Mucosa of rectum (tissue), 2 donors: ENCODE measurements around the gene PRKAG3.
A peak's percentile ranks its signal among the peaks of the same experiment; 100 is the strongest.

Experiments used
- H3K27ac ChIP-seq, 2 donors: one replicate each; pipeline ENCODE4 v1.7.0; 2013; ENCODE audit warnings: inconsistent platforms in 2 of 2, low read depth in 2 of 2, low read length in 2 of 2
- H3K27me3 ChIP-seq, 2 donors: one replicate each; pipeline ENCODE4 v1.7.0; 2013; ENCODE audit warnings: low read length in 2 of 2; ENCODE audit not compliant: control insufficient read depth in 2 of 2, insufficient read depth in 2 of 2
- H3K36me3 ChIP-seq, 2 donors: one replicate each; pipeline ENCODE4 v1.7.0; 2013; ENCODE audit warnings: low read length in 2 of 2; ENCODE audit not compliant: control insufficient read depth in 2 of 2, insufficient read depth in 2 of 2
- H3K4me1 ChIP-seq, 2 donors: one replicate each; pipeline ENCODE4 v1.7.0; 2013; ENCODE audit warnings: low read length in 2 of 2, mild to moderate bottlenecking in 1 of 2; ENCODE audit not compliant: control insufficient read depth in 2 of 2, insufficient read depth in 2 of 2
- H3K4me3 ChIP-seq, 2 donors: one replicate each; pipeline ENCODE4 v1.7.0; 2013; ENCODE audit warnings: low read length in 2 of 2
- H3K9ac ChIP-seq, 2 donors: one replicate each; pipeline ENCODE4 v1.7.0; 2013; ENCODE audit warnings: low read length in 2 of 2, low read depth in 1 of 2, mild to moderate bottlenecking in 1 of 2
- H3K9me3 ChIP-seq, 2 donors: one replicate each; pipeline ENCODE4 v1.7.0; 2013; ENCODE audit warnings: low read length in 2 of 2; ENCODE audit not compliant: control insufficient read depth in 2 of 2
- donor health status: healthy.
- donor health status: Normal muscosa, but diverticular disease.

Gene PRKAG3

GRCh38 chr2:218831378-218831990, at the start of gene PRKAG3:
Gene PRKAG3, minus strand, starts transcription at chr2:218831803.
- Histone ChIP-seq H3K27ac (no peak within 1 kb of the TSS), H3K36me3 (no peaks in the 10 kb centered on the region), H3K27me3 (peaks cover 6 to 13% of the 10 kb centered on the region in 2 donors), H3K9me3 (no peaks in the 10 kb centered on the region), H3K9ac (no peak within 1 kb of the TSS), H3K4me1 (no peaks in the 10 kb centered on the region), H3K4me3 (no peak within 1 kb of the TSS)

DNA sequence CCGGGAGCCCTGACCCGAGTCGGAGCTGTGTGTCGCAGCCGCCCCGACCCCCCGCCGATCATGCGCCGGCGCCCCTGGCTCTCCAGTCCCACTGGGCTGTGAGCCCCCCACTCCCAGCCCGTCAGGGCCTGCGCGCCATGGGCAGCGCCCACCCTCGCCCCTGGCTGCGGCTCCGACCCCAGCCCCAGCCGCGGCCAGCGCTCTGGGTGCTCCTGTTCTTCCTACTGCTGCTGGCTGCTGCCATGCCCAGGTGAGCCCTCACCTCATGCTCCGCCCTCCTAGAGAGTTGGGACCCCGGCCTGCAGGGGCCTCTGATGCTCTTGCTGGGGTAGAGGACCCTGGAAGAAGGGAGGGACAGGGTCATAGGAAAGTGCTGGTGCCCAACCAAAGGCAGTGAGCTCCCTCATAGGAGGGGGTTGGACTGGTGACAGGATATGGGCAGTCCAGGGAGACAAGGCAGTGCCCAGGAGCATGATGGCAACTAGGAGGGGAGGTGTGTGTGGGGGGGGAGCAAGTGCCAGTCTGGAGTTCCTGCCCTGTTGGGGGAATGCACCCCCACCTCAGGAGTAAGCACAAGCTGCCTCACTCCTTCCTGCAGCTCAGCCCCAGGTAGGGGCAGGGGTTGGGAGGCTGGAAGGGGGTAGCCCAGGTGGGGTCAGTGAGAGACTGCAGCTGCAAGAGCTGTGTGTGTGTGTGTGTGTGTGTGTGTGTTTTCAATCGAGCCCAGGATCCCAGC, 49.4 kb upstream of the PRKAG3 start:
- H3K4me1 ChIP-seq = peaks cover 11% of the 10 kb centered on the region in 2 donors
- peak overlapping the region in 1 of 2 donors; percentile 2 for H3K9ac ChIP-seq
- H3K9me3 ChIP-seq = no peaks in the 10 kb centered on the region
- H3K36me3 ChIP-seq = no peaks in the 10 kb centered on the region
- peaks cover 48 to 68% of the 10 kb centered on the region in 2 donors for H3K27me3 ChIP-seq
- H3K27ac ChIP-seq = peak overlapping the region; percentile 34 to 54
- peak overlapping the region in 1 of 2 donors; percentile 31 for H3K4me3 ChIP-seq

DNA sequence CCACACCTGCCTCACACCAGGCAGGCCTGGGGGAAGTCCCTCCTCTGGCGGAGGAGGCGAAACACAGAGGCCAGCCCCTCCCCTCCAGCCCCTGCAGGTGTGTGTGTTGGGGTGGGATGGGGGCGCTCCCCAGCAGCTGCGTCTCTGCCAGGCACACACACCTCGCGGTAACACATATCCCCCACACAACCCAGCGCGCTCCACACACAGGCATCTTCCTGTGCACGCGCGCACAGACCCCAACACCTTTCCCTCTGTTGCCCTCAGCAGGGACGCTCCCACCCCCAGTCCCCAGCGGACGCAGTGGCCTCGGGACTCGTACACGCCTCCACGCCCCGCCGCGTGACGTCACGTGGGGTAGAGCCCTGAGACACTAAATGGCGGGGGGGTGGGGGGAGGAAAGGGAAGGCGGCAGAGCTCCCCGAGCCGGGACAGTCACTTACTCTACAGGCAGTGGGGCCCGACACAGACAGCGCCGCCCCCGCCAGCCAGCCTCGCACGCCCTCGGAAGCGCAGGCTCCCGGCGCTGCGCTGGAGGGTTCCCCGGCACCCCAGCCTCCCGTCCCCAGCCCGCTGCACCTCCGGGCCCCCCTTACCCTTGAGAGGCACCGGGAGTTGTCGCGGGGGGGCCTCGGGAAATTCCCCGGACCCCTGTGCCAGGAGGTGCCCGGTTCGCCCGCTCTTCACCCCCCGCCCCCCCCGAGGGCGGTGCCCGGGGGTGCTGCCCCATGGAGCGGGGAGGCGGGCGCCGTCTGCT, 48.7 kb upstream of the PRKAG3 start, which contains the start of gene WNT10A:
Gene WNT10A (plus strand): TSS at position 751 of the 757 bp plus-strand sequence. CDS start 144 bp downstream, outside the sequence.
- Histone ChIP-seq H3K4me3 (peak within 1 kb of the TSS; percentile 10 to 46), H3K27ac (peak within 1 kb of the TSS; percentile 34 to 54), H3K4me1 (peaks cover 11% of the 10 kb centered on the region in 2 donors), H3K9ac (peak within 1 kb of the TSS; percentile 2 to 23), H3K36me3 (no peaks in the 10 kb centered on the region), H3K9me3 (no peaks in the 10 kb centered on the region), H3K27me3 (peaks cover 48 to 69% of the 10 kb centered on the region in 2 donors)

DNA sequence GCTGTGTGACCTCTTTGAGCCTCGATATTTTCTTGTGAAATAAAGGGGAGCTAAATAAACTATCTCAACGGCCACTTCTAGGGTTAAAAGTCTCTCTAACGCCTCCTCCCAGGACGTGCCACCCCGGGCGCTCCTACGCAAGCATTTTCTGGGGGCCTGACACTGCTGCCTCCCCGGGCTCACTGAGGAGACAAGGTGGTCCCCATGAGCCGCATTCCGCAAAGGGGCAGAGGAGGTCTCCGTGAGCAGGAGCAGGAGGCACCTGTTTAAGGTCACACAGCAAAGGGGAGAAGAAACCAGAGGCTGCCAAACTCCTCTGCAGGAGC, 48.1 kb upstream of the PRKAG3 start:
- Histone ChIP-seq H3K27ac (peak overlapping the region in 1 of 2 donors; percentile 54), H3K36me3 (no peaks in the 10 kb centered on the region), H3K4me3 (peak overlapping the region; percentile 10 to 37), H3K9me3 (no peaks in the 10 kb centered on the region), H3K4me1 (peaks cover 11% of the 10 kb centered on the region in 2 donors), H3K9ac (no peak overlapping the region), H3K27me3 (peaks cover 46 to 65% of the 10 kb centered on the region in 2 donors)

DNA sequence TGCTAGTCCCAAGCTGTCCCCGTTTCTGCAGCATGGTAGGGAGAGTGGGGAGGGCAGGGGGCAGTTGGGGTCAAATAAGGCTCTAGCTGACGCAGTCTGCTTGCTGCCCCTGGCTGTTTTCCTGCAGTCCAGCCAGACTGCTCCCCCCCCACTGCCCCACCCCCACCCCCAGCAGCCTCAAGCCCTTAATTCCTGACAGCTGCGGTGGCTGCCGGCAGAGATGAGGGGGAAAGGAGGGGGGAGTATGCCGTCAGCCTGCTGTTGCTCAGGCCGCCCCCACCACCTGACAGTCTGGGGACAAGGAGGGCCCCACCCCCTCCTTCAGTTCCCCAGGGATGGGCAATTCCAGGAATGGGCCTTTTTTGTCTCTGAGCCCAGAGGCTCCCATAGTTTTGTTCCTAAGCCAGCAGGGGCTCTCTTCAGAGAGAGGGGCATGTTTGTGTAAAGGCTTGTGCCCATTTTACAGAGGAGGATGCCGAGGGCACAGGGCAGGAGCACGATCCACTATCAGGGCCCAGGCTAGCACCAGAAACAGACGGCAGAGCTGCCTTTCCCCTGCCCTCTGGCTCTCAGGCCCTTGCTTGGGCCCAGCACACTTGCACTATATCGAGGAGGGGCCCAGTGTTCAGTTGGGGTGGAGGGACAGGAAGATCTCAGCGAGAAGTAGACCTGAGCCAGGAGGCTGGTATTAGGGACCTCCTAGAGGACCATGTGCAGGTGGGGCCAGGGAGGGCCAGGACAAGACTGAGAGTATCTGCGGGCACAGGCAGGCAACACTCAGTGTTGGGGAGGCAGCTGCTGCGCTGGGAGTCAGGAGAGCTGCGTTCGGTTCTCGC, 47.5 kb upstream of the PRKAG3 start:
- no peak overlapping the region for H3K9ac ChIP-seq
- peak overlapping the region in 1 of 2 donors; percentile 54 for H3K27ac ChIP-seq
- no peak overlapping the region for H3K4me3 ChIP-seq
- H3K27me3 ChIP-seq = peaks cover 48 to 60% of the 10 kb centered on the region in 2 donors
- H3K4me1 ChIP-seq = peaks cover 11% of the 10 kb centered on the region in 2 donors
- H3K9me3 ChIP-seq = no peaks in the 10 kb centered on the region
- H3K36me3 ChIP-seq = no peaks in the 10 kb centered on the region

- peaks cover 49 to 63% of the 10 kb centered on the region in 2 donors for H3K27me3 ChIP-seq
- no peak overlapping the region for H3K27ac ChIP-seq
- no peaks in the 10 kb centered on the region for H3K36me3 ChIP-seq
Measured at GRCh38 chr2:218878486-218878885, 46.9 kb upstream of the PRKAG3 start.

DNA sequence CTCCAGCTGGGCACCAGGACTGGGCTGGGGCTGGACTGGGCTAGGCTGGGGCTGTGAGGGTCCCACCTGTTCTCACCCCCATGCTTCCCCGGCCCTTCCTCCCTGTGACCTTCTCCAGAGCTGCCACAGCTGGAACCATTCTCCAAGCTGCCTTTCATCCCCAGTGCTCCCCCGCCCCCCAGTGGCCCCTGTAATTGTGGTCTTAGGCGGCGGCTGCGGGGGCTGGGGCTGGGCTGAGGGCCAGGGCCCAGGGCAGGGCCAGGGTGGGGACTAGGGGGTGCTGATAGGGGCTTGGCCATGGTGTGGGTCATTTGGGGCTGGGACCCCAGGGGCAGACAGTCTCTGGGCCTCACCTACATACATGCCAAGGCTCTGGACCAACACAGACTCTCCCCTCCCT, 46.3 kb upstream of the PRKAG3 start:
- H3K9ac ChIP-seq = no peak overlapping the region
- peaks cover 8% of the 10 kb centered on the region in 2 donors for H3K4me1 ChIP-seq
- no peaks in the 10 kb centered on the region for H3K9me3 ChIP-seq
- no peak overlapping the region for H3K27ac ChIP-seq
- peaks cover 51 to 64% of the 10 kb centered on the region in 2 donors for H3K27me3 ChIP-seq
- H3K4me3 ChIP-seq = no peak overlapping the region
- no peaks in the 10 kb centered on the region for H3K36me3 ChIP-seq

More at GRCh38 chr2:218878486-218878885, 46.9 kb upstream of the PRKAG3 start:
- Histone ChIP-seq H3K9ac (no peak overlapping the region), H3K9me3 (no peaks in the 10 kb centered on the region), H3K4me1 (peaks cover 11% of the 10 kb centered on the region in 2 donors), H3K4me3 (no peak overlapping the region)

DNA sequence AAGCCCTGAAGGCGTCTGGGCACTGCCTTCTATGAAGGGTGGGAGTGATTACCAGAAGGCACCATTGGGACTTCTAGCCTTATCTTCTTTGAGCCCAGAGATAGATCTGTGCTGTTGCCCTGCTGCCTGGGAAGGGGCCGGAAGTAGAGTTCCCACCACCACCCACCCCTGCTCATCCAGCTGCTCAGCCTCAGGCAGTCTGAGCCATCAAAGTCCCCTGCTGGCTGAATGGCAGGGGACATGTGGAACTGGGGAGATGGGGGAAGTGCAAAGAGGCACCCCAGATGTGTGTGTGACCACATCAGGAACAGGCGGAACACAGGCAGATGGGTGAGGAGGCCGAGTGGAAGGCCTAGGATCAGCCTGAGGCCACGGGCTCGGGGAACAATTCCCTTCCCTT, 45.7 kb upstream of the PRKAG3 start:
- Histone ChIP-seq H3K9me3 (no peaks in the 10 kb centered on the region), H3K4me3 (no peak overlapping the region), H3K36me3 (no peaks in the 10 kb centered on the region), H3K27me3 (peaks cover 51 to 64% of the 10 kb centered on the region in 2 donors), H3K4me1 (peaks cover 7% of the 10 kb centered on the region in 2 donors), H3K27ac (no peak overlapping the region), H3K9ac (no peak overlapping the region)

GRCh38 chr2:218876562-218877219, 45.1 kb upstream of the PRKAG3 start:
- Histone ChIP-seq H3K9me3 (no peaks in the 10 kb centered on the region), H3K9ac (no peak overlapping the region), H3K27me3 (peaks cover 52 to 64% of the 10 kb centered on the region in 2 donors), H3K36me3 (no peaks in the 10 kb centered on the region), H3K4me1 (peaks cover 7 to 9% of the 10 kb centered on the region in 2 donors), H3K4me3 (no peak overlapping the region), H3K27ac (no peak overlapping the region)
